Skeletal muscle tissue (tissue), 4 donors: ENCODE results near the gene SPIN3. TPM values are rescaled to one million over a fixed set of nuclear protein-coding genes. Genes with fewer than 3 reads are reported as not detected.
A peak's percentile ranks its signal among the peaks of the same experiment; 100 is the strongest.
"Not testable (repeated sequence)": the region's sequence is repeated elsewhere in the genome, so short reads cannot be mapped to it uniquely, and the experiment has no call there.

Experiments
- H3K27ac ChIP-seq: one replicate; pipeline ENCODE4 v1.7.0; 2013; ENCODE audit warnings: mild to moderate bottlenecking, low read depth, low read length, inconsistent platforms
- H3K27me3 ChIP-seq, 3 donors: one replicate each; pipeline ENCODE4 v1.7.0; 2013; ENCODE audit warnings: low read length in 3 of 3; ENCODE audit not compliant: control insufficient read depth in 3 of 3, insufficient read depth in 3 of 3
- H3K36me3 ChIP-seq, 3 donors: one replicate each; pipeline ENCODE4 v1.7.0; 2013; ENCODE audit warnings: low read length in 3 of 3; ENCODE audit not compliant: control insufficient read depth in 3 of 3, insufficient read depth in 3 of 3
- H3K4me1 ChIP-seq, 3 donors: one replicate each; pipeline ENCODE4 v1.7.0; 2013; ENCODE audit warnings: low read length in 3 of 3, mild to moderate bottlenecking in 3 of 3; ENCODE audit not compliant: control insufficient read depth in 3 of 3, insufficient read depth in 3 of 3
- H3K4me3 ChIP-seq, 3 donors: one replicate each; pipeline ENCODE4 v1.7.0; 2013; ENCODE audit warnings: low read length in 3 of 3
- H3K9ac ChIP-seq, 3 donors: one replicate each; pipeline ENCODE4 v1.7.0; 2013; ENCODE audit warnings: low read length in 3 of 3, mild to moderate bottlenecking in 3 of 3, moderate library complexity in 2 of 3, low read depth in 1 of 3
- H3K9me3 ChIP-seq, 3 donors: one replicate each; pipeline ENCODE4 v1.7.0; 2013; ENCODE audit warnings: low read length in 3 of 3; ENCODE audit not compliant: control insufficient read depth in 3 of 3
- total RNA-seq: library from RNA; depleted of rRNA; stranded (reverse); fragments of >200 nt; gene quantifications from one replicate; pipeline ENCODE4 v1.2.3, GENCODE V29; 2014
- donor health status: Osteomylitis.

Gene SPIN3
- total RNA-seq, 1 donor from 2014 or later, result 11.0 TPM

- Histone ChIP-seq H3K27ac (no peak overlapping the region), H3K9ac (no peak overlapping the region), H3K9me3 (no peaks in the 10 kb centered on the region), H3K4me1 (no peaks in the 10 kb centered on the region), H3K27me3 (no peaks in the 10 kb centered on the region), H3K4me3 (no peak overlapping the region), H3K36me3 (no peaks in the 10 kb centered on the region)
Measured at GRCh38 chrX:56968980-56969379, 26.4 kb downstream of the SPIN3 start.

GRCh38 chrX:56963377-56963776, 32.0 kb downstream of the SPIN3 start:
- H3K9ac ChIP-seq, result no peak overlapping the region
- no peak overlapping the region for H3K4me3 ChIP-seq

GRCh38 chrX:56947699-56948098, 47.6 kb downstream of the SPIN3 start:
- H3K36me3 ChIP-seq, result no peaks in the 10 kb centered on the region
- H3K27ac ChIP-seq, result peak overlapping the region; percentile 49
- no peaks in the 10 kb centered on the region for H3K27me3 ChIP-seq
- no peak overlapping the region for H3K4me3 ChIP-seq
- peaks cover 0 to 4% (median 2%) of the 10 kb centered on the region in 3 donors for H3K4me1 ChIP-seq
- no peak overlapping the region for H3K9ac ChIP-seq
- H3K9me3 ChIP-seq, result no peaks in the 10 kb centered on the region

More at GRCh38 chrX:56963377-56963776, 32.0 kb downstream of the SPIN3 start:
- Histone ChIP-seq H3K9me3 (no peaks in the 10 kb centered on the region), H3K27me3 (no peaks in the 10 kb centered on the region), H3K36me3 (no peaks in the 10 kb centered on the region), H3K4me1 (no peaks in the 10 kb centered on the region), H3K27ac (no peak overlapping the region)

GRCh38 chrX:56946201-56946600, 49.1 kb downstream of the SPIN3 start:
- not testable (repeated sequence) for H3K9ac ChIP-seq, H3K4me1 ChIP-seq, H3K27ac ChIP-seq, H3K36me3 ChIP-seq, H3K9me3 ChIP-seq, H3K4me3 ChIP-seq, H3K27me3 ChIP-seq

GRCh38 chrX:56945226-56945625, 50.1 kb downstream of the SPIN3 start:
- H3K36me3 ChIP-seq, H3K9ac ChIP-seq, H3K4me3 ChIP-seq, H3K4me1 ChIP-seq, H3K27ac ChIP-seq, H3K9me3 ChIP-seq, H3K27me3 ChIP-seq: not testable (repeated sequence)

GRCh38 chrX:56943264-56943663, 52.1 kb downstream of the SPIN3 start:
- H3K27me3 ChIP-seq, result no peaks in the 10 kb centered on the region
- H3K9ac ChIP-seq, result no peak overlapping the region
- H3K9me3 ChIP-seq, result no peaks in the 10 kb centered on the region
- no peak overlapping the region for H3K4me3 ChIP-seq
- H3K27ac ChIP-seq, result no peak overlapping the region
- H3K36me3 ChIP-seq, result no peaks in the 10 kb centered on the region
- peaks cover 0 to 4% (median 2%) of the 10 kb centered on the region in 3 donors for H3K4me1 ChIP-seq

Other genes with a start within 250 kb of the SPIN3 start
- 7.8 TPM for gene SPIN2B, start 126.0 kb upstream of the SPIN3 start, total RNA-seq
- gene SPIN2A, start 141.9 kb upstream of the SPIN3 start, total RNA-seq, result 3.7 TPM